Measurements from ENCODE around the gene ACMSD. TPM values are rescaled to one million over a fixed set of nuclear protein-coding genes. Genes with fewer than 3 reads are reported as not detected.

Gene ACMSD
- total and polyA plus RNA-seq, 10 of the 15 experiments (the other 5 are each of a cell fraction or from before 2014, with no cell fraction given) = 0.08 TPM; not detected in 9

- no peak for TF ChIP-seq ATF3 (IDR thresholded peaks at IDR 0.05; ENCODE audit: borderline replicate concordance, extremely low read depth, low read depth, low read length)
- TF ChIP-seq CHD1 (IDR thresholded peaks at IDR 0.05; ENCODE audit: low read depth, low read length) = no peak
- TF ChIP-seq ZNF217 (IDR thresholded peaks at IDR 0.05) = no peak
- TF ChIP-seq DPF2 (IDR thresholded peaks at IDR 0.05) = no peak
- TF ChIP-seq BHLHE40 (IDR thresholded peaks at IDR 0.05; ENCODE audit: borderline replicate concordance in 1 of 2, low read depth in 2 of 2, low read length in 1 of 2) = peak; percentile 17 to 20; a peak in 1 of 4 replicates
- no peak for TF ChIP-seq CREB1 (IDR thresholded peaks at IDR 0.05; ENCODE audit: low read depth)
- no peak for TF ChIP-seq ZNF24 (IDR thresholded peaks at IDR 0.05)
- TF ChIP-seq CEBPB (IDR thresholded peaks at IDR 0.05; ENCODE audit: borderline replicate concordance in 1 of 2, low read depth in 2 of 2, low read length in 2 of 2) = no peak
- TF ChIP-seq RAD51 (IDR thresholded peaks at IDR 0.05) = peak; percentile 87
- no peak for TF ChIP-seq PKNOX1 (IDR thresholded peaks at IDR 0.05)
- TF ChIP-seq E2F4 (IDR thresholded peaks at IDR 0.05; ENCODE audit: low read depth, low read length) = peak; percentile 77
- no peak for TF ChIP-seq PBX3 (IDR thresholded peaks at IDR 0.05; ENCODE audit: insufficient replicate concordance, low read depth, low read length)
Measured at GRCh38 chr2:134919341-134920210, 81.2 kb downstream of the ACMSD start (continued).

Measured in GM12878 (cell line).